Fibroblast of skin of left biceps (primary cell): ENCODE measurements around the gene CCDC117.
"Not testable (repeated sequence)": the region's sequence is repeated elsewhere in the genome, so short reads cannot be mapped to it uniquely, and the experiment has no call there.

Experiments used
- DNase-seq, 2 experiments: peaks; one replicate each; pipeline ENCODE4 v3.0.0-alpha.2; 2013; ENCODE audit warnings: low read depth in 2 of 2

The CCDC117 gene

GRCh38 chr22:28772633-28773460 is at the start of gene CCDC117:
Gene CCDC117 (plus strand): TSS chr22:28772695. CDS start chr22:28772850, 155 bp downstream.
- DNase-seq: peak; percentile 83 to 86

- no peak for DNase-seq
Measured at GRCh38 chr22:28728002-28728401, 44.5 kb upstream of the CCDC117 start.

- no peak for DNase-seq
Measured at GRCh38 chr22:28728621-28729313, 43.7 kb upstream of the CCDC117 start.

- no peak for DNase-seq
Measured at GRCh38 chr22:28730179-28730578, 42.3 kb upstream of the CCDC117 start.

GRCh38 chr22:28734393-28734792 is 38.1 kb upstream of the CCDC117 start:
- no peak for DNase-seq

GRCh38 chr22:28736301-28737155 is 36.0 kb upstream of the CCDC117 start:
- DNase-seq: no peak

GRCh38 chr22:28737701-28738100 is 34.8 kb upstream of the CCDC117 start:
- no peak for DNase-seq

GRCh38 chr22:28738876-28739275 is 33.6 kb upstream of the CCDC117 start:
- DNase-seq: not testable (repeated sequence)

- DNase-seq: no peak
Measured at GRCh38 chr22:28741200-28741784, 31.2 kb upstream of the CCDC117 start.

- peak; percentile 96 for DNase-seq
Measured at GRCh38 chr22:28741785-28742561, 30.5 kb upstream of the CCDC117 start, which contains the start of the genes CHEK2 and HSCB. Gene CHEK2 (minus strand): TSS chr22:28741820. CDS start chr22:28734721, 7,099 bp downstream. Gene HSCB (plus strand): TSS chr22:28742039. CDS start chr22:28742096, 57 bp downstream.

- DNase-seq: no peak
Measured at GRCh38 chr22:28742562-28742962, 29.9 kb upstream of the CCDC117 start.

- DNase-seq: no peak
Measured at GRCh38 chr22:28743852-28744251, 28.6 kb upstream of the CCDC117 start.

- peak in 1 of 2 experiments; percentile 53 for DNase-seq
Measured at GRCh38 chr22:28750471-28750881, 22.0 kb upstream of the CCDC117 start.

- DNase-seq: not testable (repeated sequence)
Measured at GRCh38 chr22:28754512-28754911, 18.0 kb upstream of the CCDC117 start.

- no peak for DNase-seq
Measured at GRCh38 chr22:28759861-28760560, 12.5 kb upstream of the CCDC117 start.

- no peak for DNase-seq
Measured at GRCh38 chr22:28761449-28761755, 11.1 kb upstream of the CCDC117 start.

- not testable (repeated sequence) for DNase-seq
Measured at GRCh38 chr22:28762000-28762399, 10.5 kb upstream of the CCDC117 start.

- DNase-seq: no peak
Measured at GRCh38 chr22:28766628-28767027, 5.9 kb upstream of the CCDC117 start.

GRCh38 chr22:28768701-28769393 is 3.6 kb upstream of the CCDC117 start:
- no peak for DNase-seq
